Adrenal gland (tissue), 12 donors: ENCODE results near the gene MBNL2. TPM values are rescaled to one million over a fixed set of nuclear protein-coding genes. Genes with fewer than 3 reads are reported as not detected.

ENCODE experiments used
- DNase-seq, 7 donors: peaks; one replicate each; pipeline ENCODE4 v3.0.0-alpha.2; 2019 to 2020
- H3K27ac ChIP-seq, 5 donors: fragments of 200-600 bp; sonication (generic) in 4 of 5; 1 replicate in 3 of 5; 2 replicates in 2 of 5; pipeline versions ENCODE4 v1.5.1 to v1.8.0; 2016 to 2020; ENCODE audit warnings: mild to moderate bottlenecking in 1 of 5
- H3K27me3 ChIP-seq: fragments of 200-600 bp; 2 replicates; pipeline ENCODE4 v1.8.0; 2021
- H3K36me3 ChIP-seq, 2 donors: fragments of 200-600 bp; replicated peaks in 1 of 2; 1 replicate in 1 of 2; 2 replicates in 1 of 2; pipeline versions ENCODE4 v1.5.1 to v1.8.0; 2018 to 2022
- H3K4me1 ChIP-seq, 2 donors: fragments of 200-600 bp; replicated peaks in 1 of 2; 1 replicate in 1 of 2; 2 replicates in 1 of 2; pipeline versions ENCODE4 v1.5.1 to v1.8.0; 2018 to 2021
- H3K4me3 ChIP-seq, 4 donors: fragments of 200-600 bp; sonication (generic) in 3 of 4; one replicate each; pipeline ENCODE4 v1.5.1; 2016 to 2018
- H3K9me3 ChIP-seq, 3 donors: fragments of 200-600 bp; sonication (generic) in 1 of 3; replicated peaks in 1 of 3; 1 replicate in 2 of 3; 2 replicates in 1 of 3; pipeline versions ENCODE4 v1.5.1 to v1.8.0; 2016 to 2021
- POLR2A ChIP-seq, 2 donors: fragments of 450-650 bp; IDR thresholded peaks; one replicate each; pipeline ENCODE4 v1.6.1; 2017; ENCODE audit warnings: antibody characterized with exemption in 2 of 2, mild to moderate bottlenecking in 2 of 2, moderate library complexity in 1 of 2
- WGBS, 4 donors: extraction: QIAGEN DNeasy Blood & Tissue Kit in 2 of 4; methylation state at CpG; one replicate each; pipeline versions ENCODE4 v1.1.5 to v1.1.7; 2013 to 2017; 5-methylcytosine and 5-hydroxymethylcytosine counted together
- intact Hi-C, 2 donors: fragments of 100-400 bp; cut with DNase I; formaldehyde crosslinking; loops; one replicate each; pipeline versions ENCODE4 v1.14.1 to v1.15.0; 2022 to 2023
- polyA plus RNA-seq, 3 donors: library from polyadenylated mRNA; stranded (reverse); fragments of 200-250 nt in 2 of 3; fragments of 350-450 nt in 1 of 3; fragmentation: Illumina TruSeq in 1 of 3; extraction: RNeasy Lipid Tissue Mini Kit (QIAGEN cat#74804) in 1 of 3; gene quantifications; one replicate each; pipeline ENCODE4 v1.2.3, GENCODE V29; 2013 to 2014
- total RNA-seq, 9 donors: library from RNA; depleted of rRNA in 4 of 9; stranded (reverse); fragments of >200 nt in 4 of 9; fragments of 120-200 nt in 1 of 9; fragmentation: NEBNext Ultra II Directional in 1 of 9; extraction: Animal tissue kit (Norgen Biotek cat#: 25700) in 1 of 9; gene quantifications; one replicate each; pipeline versions ENCODE4 v1.1.0 to v1.2.4, GENCODE V29; 2013 to 2023
- TF ChIP-seq, protein P1 (sequence below), 6 experiments: fragments of 450-650 bp in 4 of 6; fragments of 200-600 bp in 2 of 6; sonication (generic) in 1 of 6; IDR thresholded peaks; 1 replicate in 5 of 6; 2 replicates in 1 of 6; pipeline versions ENCODE4 v1.5.1 to v1.8.0; 2016 to 2021; ENCODE audit warnings: antibody characterized with exemption in 6 of 6, mild to moderate bottlenecking in 2 of 6, moderate library complexity in 1 of 6
- donor health status: healthy with polysubstance abuse.
- donor health status: Bipolar disorder and iron deficiency.
- donor health status: DM: yes; HTN: yes; CAD: no.
- donor health status: DM: no; HTN: no; CAD: no.
- donor health status: DM: no; HTN: no; CAD: no.
- donor health status: DM: yes; HTN: yes; CAD: no.

MBNL2 gene
- total and polyA plus RNA-seq, 12 donors, result 29.2 to 250 (median 130) TPM

DNA sequence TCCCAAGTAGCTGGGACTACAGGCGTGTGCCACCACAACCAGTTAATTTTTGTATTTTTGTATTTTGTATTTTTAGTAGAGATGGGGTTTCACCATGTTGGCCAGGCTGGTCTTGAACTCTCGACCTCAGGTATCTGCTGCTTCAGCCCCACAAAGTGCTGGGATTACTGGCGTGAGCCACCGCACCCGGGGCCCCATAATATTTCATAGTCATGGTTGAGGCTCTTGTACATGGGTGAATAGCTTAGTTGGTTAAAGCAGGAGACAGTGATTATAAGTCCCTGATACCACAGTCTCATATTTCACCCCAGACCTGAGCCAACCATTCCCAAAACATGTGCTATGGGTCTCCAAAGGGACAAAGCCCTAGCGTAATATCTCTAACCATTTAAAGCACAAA is 26.1 kb downstream of the MBNL2 start:
- Histone ChIP-seq H3K27ac (peak overlapping the region in 4 of 5 donors; percentile 14 to 66 (median 46)), H3K36me3 (no peaks in the 10 kb centered on the region), H3K4me3 (no peak overlapping the region), H3K9me3 (no peaks in the 10 kb centered on the region), H3K4me1 (peaks cover 46 to 95% of the 10 kb centered on the region in 2 donors), H3K27me3 (no peaks in the 10 kb centered on the region)
- DNase-seq, result no peak
- intact Hi-C loops, result no loop called here
- 92 to 96% (median 95%) methylated on average over 6 of the region's 6 CpGs for WGBS, 4 donors
- TF ChIP-seq, protein P1, sequence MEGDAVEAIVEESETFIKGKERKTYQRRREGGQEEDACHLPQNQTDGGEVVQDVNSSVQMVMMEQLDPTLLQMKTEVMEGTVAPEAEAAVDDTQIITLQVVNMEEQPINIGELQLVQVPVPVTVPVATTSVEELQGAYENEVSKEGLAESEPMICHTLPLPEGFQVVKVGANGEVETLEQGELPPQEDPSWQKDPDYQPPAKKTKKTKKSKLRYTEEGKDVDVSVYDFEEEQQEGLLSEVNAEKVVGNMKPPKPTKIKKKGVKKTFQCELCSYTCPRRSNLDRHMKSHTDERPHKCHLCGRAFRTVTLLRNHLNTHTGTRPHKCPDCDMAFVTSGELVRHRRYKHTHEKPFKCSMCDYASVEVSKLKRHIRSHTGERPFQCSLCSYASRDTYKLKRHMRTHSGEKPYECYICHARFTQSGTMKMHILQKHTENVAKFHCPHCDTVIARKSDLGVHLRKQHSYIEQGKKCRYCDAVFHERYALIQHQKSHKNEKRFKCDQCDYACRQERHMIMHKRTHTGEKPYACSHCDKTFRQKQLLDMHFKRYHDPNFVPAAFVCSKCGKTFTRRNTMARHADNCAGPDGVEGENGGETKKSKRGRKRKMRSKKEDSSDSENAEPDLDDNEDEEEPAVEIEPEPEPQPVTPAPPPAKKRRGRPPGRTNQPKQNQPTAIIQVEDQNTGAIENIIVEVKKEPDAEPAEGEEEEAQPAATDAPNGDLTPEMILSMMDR (IDR thresholded peaks at IDR 0.05), result no peak
- TF ChIP-seq POLR2A (IDR thresholded peaks at IDR 0.05), result no peak

DNA sequence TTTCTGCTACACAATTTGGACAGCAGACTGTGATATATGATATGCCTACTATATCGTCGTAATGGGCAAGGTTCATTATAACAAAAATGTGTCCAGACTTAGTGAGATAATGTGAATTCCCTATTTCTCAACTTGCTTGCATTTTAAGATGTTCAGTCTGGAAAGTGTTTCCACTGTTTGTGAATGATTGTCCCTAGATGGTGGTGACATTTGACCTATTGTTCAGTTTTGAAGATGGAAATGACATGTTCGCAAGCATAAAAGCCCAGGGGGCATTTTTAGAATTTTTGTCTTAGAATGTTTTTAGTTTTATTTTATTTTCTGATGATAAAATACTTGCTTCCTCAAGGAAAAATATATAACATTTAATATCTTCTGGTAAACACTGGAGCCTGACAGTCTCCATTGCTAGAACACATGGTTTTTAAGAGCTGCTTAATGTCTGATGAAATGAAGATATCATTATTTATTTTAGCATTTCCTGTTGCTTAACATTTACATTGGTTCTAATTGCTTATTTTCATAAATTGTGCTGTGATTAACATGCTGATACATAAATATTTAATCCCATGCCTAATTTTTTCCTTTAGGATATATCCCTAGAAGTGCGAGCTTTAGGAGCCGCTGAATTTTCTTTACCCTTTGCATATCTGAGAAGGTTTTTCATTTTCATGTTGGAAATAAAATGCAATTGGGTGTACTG is 27.1 kb downstream of the MBNL2 start:
- no peak for DNase-seq
- H3K27ac ChIP-seq, result peak overlapping the region in 4 of 5 donors; percentile 24 to 70 (median 60)
- no peaks in the 10 kb centered on the region for H3K36me3 ChIP-seq
- 58 to 65% (median 64%) methylated on average over 5 of the region's 5 CpGs for WGBS, 4 donors
- TF ChIP-seq POLR2A (IDR thresholded peaks at IDR 0.05), result no peak
- TF ChIP-seq, protein P1 (IDR thresholded peaks at IDR 0.05), result no peak
- no peaks in the 10 kb centered on the region for H3K9me3 ChIP-seq
- H3K4me1 ChIP-seq, result peaks cover 43 to 95% of the 10 kb centered on the region in 2 donors
- H3K4me3 ChIP-seq, result no peak overlapping the region
- intact Hi-C loops, result no loop called here
- no peaks in the 10 kb centered on the region for H3K27me3 ChIP-seq

- Histone ChIP-seq H3K4me1 (peaks cover 43 to 95% of the 10 kb centered on the region in 2 donors), H3K36me3 (no peaks in the 10 kb centered on the region), H3K27ac (peak overlapping the region in 4 of 5 donors; percentile 27 to 70 (median 60)), H3K4me3 (no peak overlapping the region), H3K27me3 (no peaks in the 10 kb centered on the region), H3K9me3 (no peaks in the 10 kb centered on the region)
- no peak for DNase-seq
- TF ChIP-seq, protein P1 (IDR thresholded peaks at IDR 0.05), result no peak
- no peak for TF ChIP-seq POLR2A (IDR thresholded peaks at IDR 0.05)
- intact Hi-C loops, result no loop called here
- 43 to 57% (median 50%) methylated on average over 3 of the region's 3 CpGs for WGBS, 4 donors
These were observed 27.8 kb downstream of the MBNL2 start for GRCh38 chr13:97249796-97250495.

GRCh38 chr13:97250560-97250959 is 28.4 kb downstream of the MBNL2 start:
- no peak overlapping the region for H3K4me3 ChIP-seq
- H3K36me3 ChIP-seq, result no peaks in the 10 kb centered on the region
- H3K9me3 ChIP-seq, result no peaks in the 10 kb centered on the region
- peak overlapping the region in 3 of 5 donors; percentile 54 to 66 (median 58) for H3K27ac ChIP-seq
- intact Hi-C loops, result no loop called here
- TF ChIP-seq, protein P1 (IDR thresholded peaks at IDR 0.05), result no peak
- TF ChIP-seq POLR2A (IDR thresholded peaks at IDR 0.05), result no peak
- H3K4me1 ChIP-seq, result peaks cover 43 to 95% of the 10 kb centered on the region in 2 donors
- no peaks in the 10 kb centered on the region for H3K27me3 ChIP-seq
- DNase-seq, result no peak
